Measurements from ENCODE around the gene PLEKHB2. TPM values are rescaled to one million over a fixed set of nuclear protein-coding genes. Genes with fewer than 3 reads are reported as not detected.
A peak's percentile ranks its signal among the peaks of the same experiment; 100 is the strongest.
"Not testable (repeated sequence)": the region's sequence is repeated elsewhere in the genome, so short reads cannot be mapped to it uniquely, and the experiment has no call there.

PLEKHB2 gene
- total and polyA plus RNA-seq, 7 donors: 17.9 to 81.4 (median 28.8) TPM

- Histone ChIP-seq H3K27me3 (ENCODE audit: insufficient read depth in 3 of 3, low read length in 2 of 3) (no peaks in the 10 kb centered on the region), H3K27ac (no peak overlapping the region), H3K9me3 (no peaks in the 10 kb centered on the region), H3K36me3 (ENCODE audit: insufficient read depth in 1 of 2, low read depth in 1 of 2) (peaks cover 0 to 75% of the 10 kb centered on the region in 2 donors), H3K4me1 (no peaks in the 10 kb centered on the region), H3K4me3 (no peak overlapping the region)
- DNase-seq (no peak), ATAC-seq (peak; percentile 63 to 79 (median 78))
- 59 to 67% (median 65%) methylated on average over 3 of the region's 3 CpGs for WGBS, 3 donors
- peak; percentile 13 for TF ChIP-seq CTCF (IDR thresholded peaks at IDR 0.05)
- intact Hi-C loops (cut with DNase I): loop anchor here in 1 of 2 donors (10.0 kb wide), 1 partner anchor 354 kb away; no protein-coding TSS in a partner anchor
Observed at GRCh38 chr2:131148426-131148825, 43.3 kb downstream of the PLEKHB2 start.

GRCh38 chr2:131150109-131150508 is 45.0 kb downstream of the PLEKHB2 start:
- H3K4me3 ChIP-seq; H3K27me3 ChIP-seq (ENCODE audit: insufficient read depth in 3 of 3, low read length in 2 of 3); H3K9me3 ChIP-seq; H3K4me1 ChIP-seq; H3K27ac ChIP-seq; DNase-seq; ATAC-seq: not testable (repeated sequence)
- intact Hi-C loops (cut with DNase I): loop anchor here (5.0 to 10.0 kb wide), 4 partner anchors 187 to 525 kb away; no protein-coding TSS in a partner anchor
- peaks cover 0 to 59% of the 10 kb centered on the region in 2 donors for H3K36me3 ChIP-seq (ENCODE audit: insufficient read depth in 1 of 2, low read depth in 1 of 2)
- 94 to 98% (median 95%) methylated on average over 9 of the region's 9 CpGs for WGBS, 3 donors

GRCh38 chr2:131151398-131151797 is 46.3 kb downstream of the PLEKHB2 start:
- Histone ChIP-seq H3K27ac (no peak overlapping the region), H3K27me3 (ENCODE audit: insufficient read depth in 3 of 3, low read length in 2 of 3) (no peaks in the 10 kb centered on the region), H3K4me3 (no peak overlapping the region), H3K36me3 (ENCODE audit: insufficient read depth in 1 of 2, low read depth in 1 of 2) (peaks cover 0 to 47% of the 10 kb centered on the region in 2 donors), H3K4me1 (no peaks in the 10 kb centered on the region), H3K9me3 (no peaks in the 10 kb centered on the region)
- ATAC-seq (no peak), DNase-seq (no peak)
- intact Hi-C loops (cut with DNase I): loop anchor here (5.0 to 10.0 kb wide), 4 partner anchors 186 to 523 kb away; no protein-coding TSS in a partner anchor
- no peak for TF ChIP-seq CTCF (IDR thresholded peaks at IDR 0.05)
- WGBS, 3 donors: 80 to 91% (median 80%) methylated on average over 6 of the region's 6 CpGs

- no peak overlapping the region for H3K4me3 ChIP-seq
- no peaks in the 10 kb centered on the region for H3K27me3 ChIP-seq (ENCODE audit: insufficient read depth in 3 of 3, low read length in 2 of 3)
- WGBS, 3 donors: 40 to 54% (median 50%) methylated on average over 7 of the region's 7 CpGs
- no peak for ATAC-seq
- intact Hi-C loops (cut with DNase I): loop anchor here (5.0 to 10.0 kb wide), 4 partner anchors 185 to 523 kb away; no protein-coding TSS in a partner anchor
- peaks cover 0 to 40% of the 10 kb centered on the region in 2 donors for H3K36me3 ChIP-seq (ENCODE audit: insufficient read depth in 1 of 2, low read depth in 1 of 2)
- no peaks in the 10 kb centered on the region for H3K9me3 ChIP-seq
- no peaks in the 10 kb centered on the region for H3K4me1 ChIP-seq
- no peak for TF ChIP-seq CTCF (IDR thresholded peaks at IDR 0.05)
- DNase-seq: no peak
- H3K27ac ChIP-seq: no peak overlapping the region
Observed at GRCh38 chr2:131152074-131152473, 46.9 kb downstream of the PLEKHB2 start.

GRCh38 chr2:131153529-131153928 is 48.4 kb downstream of the PLEKHB2 start:
- 56 to 61% (median 61%) methylated on average over 4 of the region's 4 CpGs for WGBS, 3 donors
- peak in 3 of 4 donors; percentile 2 to 4 (median 2) for ATAC-seq
- no peak for DNase-seq
- no peaks in the 10 kb centered on the region for H3K9me3 ChIP-seq
- H3K27me3 ChIP-seq (ENCODE audit: insufficient read depth in 3 of 3, low read length in 2 of 3): no peaks in the 10 kb centered on the region
- H3K4me1 ChIP-seq: no peaks in the 10 kb centered on the region
- no peak overlapping the region for H3K4me3 ChIP-seq
- H3K27ac ChIP-seq: no peak overlapping the region
- TF ChIP-seq CTCF (IDR thresholded peaks at IDR 0.05): no peak
- H3K36me3 ChIP-seq (ENCODE audit: insufficient read depth in 1 of 2, low read depth in 1 of 2): peaks cover 0 to 26% of the 10 kb centered on the region in 2 donors
- intact Hi-C loops (cut with DNase I): loop anchor here (5.0 to 10.0 kb wide), 4 partner anchors 184 to 521 kb away; no protein-coding TSS in a partner anchor
